Upper lobe of right lung (tissue), 1 donor: ENCODE data around the gene FAM8A1. TPM values are rescaled to one million over a fixed set of nuclear protein-coding genes. Genes with fewer than 3 reads are reported as not detected.

Experiments used
- ATAC-seq: fragments of 200-7000 bp; cut with Tn5 transposase; one replicate; pipeline ENCODE4 v1.9.1; 2020; ENCODE audit warnings: mild to moderate bottlenecking, moderate library complexity
- DNase-seq: peaks from one replicate; pipeline ENCODE4 v3.0.0-alpha.2; 2020
- H3K27ac ChIP-seq: fragments of 200-600 bp; one replicate; pipeline ENCODE4 v1.8.0; 2022
- H3K27me3 ChIP-seq: fragments of 200-600 bp; one replicate; pipeline ENCODE4 v1.8.0; 2022; ENCODE audit warnings: mild to moderate bottlenecking
- H3K36me3 ChIP-seq: fragments of 200-600 bp; one replicate; pipeline ENCODE4 v1.8.0; 2022
- H3K4me1 ChIP-seq: fragments of 200-600 bp; one replicate; pipeline ENCODE4 v1.8.0; 2022
- H3K4me3 ChIP-seq: fragments of 200-600 bp; one replicate; pipeline ENCODE4 v1.8.0; 2022; ENCODE audit warnings: mild to moderate bottlenecking
- H3K9me3 ChIP-seq: fragments of 200-600 bp; one replicate; pipeline ENCODE4 v1.8.0; 2022
- CTCF ChIP-seq: fragments of 200-600 bp; IDR thresholded peaks from one replicate; pipeline ENCODE4 v1.8.0; 2022; ENCODE audit warnings: antibody characterized with exemption
- intact Hi-C: fragments of 100-400 bp; cut with DNase I; formaldehyde crosslinking; loops from one replicate; pipeline ENCODE4 v1.11.0; 2022
- total RNA-seq: library from RNA; stranded (reverse); fragmentation: NEBNext Ultra II Directional; extraction: Animal tissue kit (Norgen Biotek cat#: 25700); gene quantifications from one replicate; pipeline ENCODE4 v1.2.1, GENCODE V29; 2021
- donor health status: DM: no; HTN: yes; CAD: no; lungs with severe emphysema.

The FAM8A1 gene
- total RNA-seq, 1 donor from 2014 or later: 30.9 TPM

GRCh38 chr6:17633465-17634188 lies 33.5 kb downstream of the FAM8A1 start:
- peaks cover 54% of the 10 kb centered on the region for H3K36me3 ChIP-seq
- no peak for TF ChIP-seq CTCF
- intact Hi-C loops: no loop called here
- ATAC-seq: no peak
- no peak overlapping the region for H3K27ac ChIP-seq
- H3K4me1 ChIP-seq: peaks cover 8% of the 10 kb centered on the region
- no peak overlapping the region for H3K4me3 ChIP-seq
- no peaks in the 10 kb centered on the region for H3K9me3 ChIP-seq
- DNase-seq: no peak
- no peaks in the 10 kb centered on the region for H3K27me3 ChIP-seq

- no peaks in the 10 kb centered on the region for H3K27me3 ChIP-seq
- no peak for ATAC-seq
- H3K4me1 ChIP-seq: peaks cover 8% of the 10 kb centered on the region
- H3K36me3 ChIP-seq: peaks cover 55% of the 10 kb centered on the region
- DNase-seq: no peak
- no peak overlapping the region for H3K4me3 ChIP-seq
- intact Hi-C loops: no loop called here
- no peak overlapping the region for H3K27ac ChIP-seq
- no peaks in the 10 kb centered on the region for H3K9me3 ChIP-seq
- TF ChIP-seq CTCF: no peak
Observed at GRCh38 chr6:17635568-17635967, 35.5 kb downstream of the FAM8A1 start.

GRCh38 chr6:17638212-17638715 lies 38.2 kb downstream of the FAM8A1 start:
- H3K27ac ChIP-seq: no peak overlapping the region
- no peaks in the 10 kb centered on the region for H3K27me3 ChIP-seq
- intact Hi-C loops: no loop called here
- H3K9me3 ChIP-seq: no peaks in the 10 kb centered on the region
- TF ChIP-seq CTCF: no peak
- no peak for DNase-seq
- H3K4me3 ChIP-seq: no peak overlapping the region
- H3K36me3 ChIP-seq: peaks cover 58% of the 10 kb centered on the region
- no peaks in the 10 kb centered on the region for H3K4me1 ChIP-seq
- no peak for ATAC-seq

GRCh38 chr6:17640477-17640917 lies 40.4 kb downstream of the FAM8A1 start:
- DNase-seq: no peak
- Histone ChIP-seq H3K27me3 (no peaks in the 10 kb centered on the region), H3K27ac (no peak overlapping the region), H3K4me3 (no peak overlapping the region), H3K36me3 (peaks cover 81% of the 10 kb centered on the region), H3K9me3 (no peaks in the 10 kb centered on the region), H3K4me1 (no peaks in the 10 kb centered on the region)
- ATAC-seq: peak; percentile 35
- intact Hi-C loops: no loop called here
- TF ChIP-seq CTCF: no peak

- H3K4me3 ChIP-seq: no peak overlapping the region
- H3K4me1 ChIP-seq: no peaks in the 10 kb centered on the region
- no peak for ATAC-seq
- peaks cover 85% of the 10 kb centered on the region for H3K36me3 ChIP-seq
- no peak overlapping the region for H3K27ac ChIP-seq
- TF ChIP-seq CTCF: no peak
- no peak for DNase-seq
- H3K27me3 ChIP-seq: no peaks in the 10 kb centered on the region
- no peaks in the 10 kb centered on the region for H3K9me3 ChIP-seq
- intact Hi-C loops: no loop called here
Observed at GRCh38 chr6:17648745-17649144, 48.6 kb downstream of the FAM8A1 start.
